HepG2 (cell line): Measurements from ENCODE around the gene CUL1. TPM values are rescaled to one million over a fixed set of nuclear protein-coding genes. Genes with fewer than 3 reads are reported as not detected.

Experiments used
- ARID3A ChIP-seq: IDR thresholded peaks from 2 replicates; pipeline ENCODE4 v1.6.1; 2012; ENCODE audit warnings: low read depth, low read length, improper control_type of control experiment
- BATF2 ChIP-seq: sonication (generic); formaldehyde crosslinking; IDR thresholded peaks from 2 replicates; pipeline ENCODE4 v1.8.0; 2022; ENCODE audit warnings: mild to moderate bottlenecking, missing genetic modification reagents, moderate library complexity
- CENPT ChIP-seq: sonication (generic); formaldehyde crosslinking; IDR thresholded peaks from 2 replicates; pipeline ENCODE4 v1.8.0; 2022; ENCODE audit warnings: low read depth, mild to moderate bottlenecking, moderate library complexity, missing genetic modification reagents
- CREB3 ChIP-seq: sonication (generic); formaldehyde crosslinking; IDR thresholded peaks from 2 replicates; pipeline ENCODE4 v1.5.0; 2020; ENCODE audit warnings: missing genetic modification reagents
- HNRNPK ChIP-seq: fragments of 200-400 bp; formaldehyde crosslinking; IDR thresholded peaks from 2 replicates; pipeline ENCODE4 v1.6.1; 2018; ENCODE audit warnings: low read length, low read depth, moderate library complexity, mild to moderate bottlenecking; ENCODE audit not compliant: poor library complexity, severe bottlenecking
- HNRNPLL ChIP-seq: fragments of 200-400 bp; formaldehyde crosslinking; IDR thresholded peaks from 2 replicates; pipeline ENCODE4 v1.6.1; 2017; ENCODE audit warnings: mild to moderate bottlenecking, low read depth, low read length; ENCODE audit not compliant: poor library complexity, severe bottlenecking
- HOXA7 ChIP-seq: sonication (generic); formaldehyde crosslinking; IDR thresholded peaks from 2 replicates; pipeline ENCODE4 v1.8.1; 2022; ENCODE audit warnings: mild to moderate bottlenecking, missing genetic modification reagents, moderate library complexity
- MTA3 ChIP-seq: sonication (generic); formaldehyde crosslinking; IDR thresholded peaks from 2 replicates; pipeline ENCODE4 v1.4.0; 2020; ENCODE audit warnings: missing genetic modification reagents
- MZF1 ChIP-seq: sonication (generic); formaldehyde crosslinking; IDR thresholded peaks from 2 replicates; pipeline ENCODE4 v1.8.1; 2023; ENCODE audit warnings: mild to moderate bottlenecking, missing genetic modification reagents, borderline replicate concordance
- NONO ChIP-seq, 2 experiments: fragments of 450-650 bp in 1 of 2; sonication (generic) in 1 of 2; formaldehyde crosslinking in 1 of 2; IDR thresholded peaks in 1 of 2; conservative IDR thresholded peaks in 1 of 2; 2 replicates each; pipeline versions ENCODE4 v1.6.1 to v1.8.0; 2017 to 2022; ENCODE audit warnings: mild to moderate bottlenecking in 1 of 2, missing genetic modification reagents in 1 of 2, moderate library complexity in 1 of 2
- PAX8 ChIP-seq: sonication (generic); formaldehyde crosslinking; IDR thresholded peaks from 2 replicates; pipeline ENCODE4 v1.8.0; 2022; ENCODE audit warnings: mild to moderate bottlenecking, missing genetic modification reagents, borderline replicate concordance
- POGZ ChIP-seq: sonication (generic); formaldehyde crosslinking; IDR thresholded peaks from 2 replicates; pipeline ENCODE4 v1.4.0; 2020; ENCODE audit warnings: mild to moderate bottlenecking, missing genetic modification reagents
- SIN3B ChIP-seq: fragments of 150-350 bp; IDR thresholded peaks from 2 replicates; pipeline ENCODE4 v1.6.1; 2014; ENCODE audit warnings: low read length
- TOPORS ChIP-seq: sonication (generic); formaldehyde crosslinking; IDR thresholded peaks from 2 replicates; pipeline ENCODE4 v1.8.0; 2023; ENCODE audit warnings: mild to moderate bottlenecking, missing genetic modification reagents
- ZBTB21 ChIP-seq: sonication (generic); formaldehyde crosslinking; IDR thresholded peaks from 2 replicates; pipeline ENCODE4 v1.4.0; 2020; ENCODE audit warnings: missing genetic modification reagents
- ZFP62 ChIP-seq: sonication (generic); formaldehyde crosslinking; IDR thresholded peaks from 2 replicates; pipeline ENCODE4 v1.4.0; 2020; ENCODE audit warnings: missing genetic modification reagents
- ZNF136 ChIP-seq: sonication (generic); formaldehyde crosslinking; IDR thresholded peaks from 2 replicates; pipeline ENCODE4 v1.8.1; 2022; ENCODE audit warnings: low read depth, mild to moderate bottlenecking, moderate library complexity, missing genetic modification reagents
- ZNF230 ChIP-seq: sonication (generic); formaldehyde crosslinking; IDR thresholded peaks from 2 replicates; pipeline ENCODE4 v1.4.0; 2020; ENCODE audit warnings: mild to moderate bottlenecking, missing genetic modification reagents
- ZNF564 ChIP-seq: sonication (generic); formaldehyde crosslinking; IDR thresholded peaks from 2 replicates; pipeline ENCODE4 v1.8.1; 2023; ENCODE audit warnings: mild to moderate bottlenecking, missing genetic modification reagents
- ZNF572 ChIP-seq: sonication (generic); formaldehyde crosslinking; IDR thresholded peaks from 2 replicates; pipeline ENCODE4 v1.5.1; 2020; ENCODE audit warnings: mild to moderate bottlenecking, missing genetic modification reagents
- ZNF597 ChIP-seq: sonication (generic); formaldehyde crosslinking; IDR thresholded peaks from 2 replicates; pipeline ENCODE4 v1.5.0; 2020; ENCODE audit warnings: missing genetic modification reagents
- ZNF660 ChIP-seq: sonication (generic); formaldehyde crosslinking; IDR thresholded peaks from 2 replicates; pipeline ENCODE4 v1.5.1; 2020; ENCODE audit warnings: mild to moderate bottlenecking, low read depth, missing genetic modification reagents, borderline replicate concordance
- ZNF740 ChIP-seq: sonication (generic); formaldehyde crosslinking; IDR thresholded peaks from 2 replicates; pipeline ENCODE4 v1.4.0; 2020; ENCODE audit warnings: missing genetic modification reagents
- ZNF773 ChIP-seq: sonication (generic); formaldehyde crosslinking; IDR thresholded peaks from 2 replicates; pipeline ENCODE4 v1.4.0; 2020; ENCODE audit warnings: missing genetic modification reagents, borderline replicate concordance
- ZNF83 ChIP-seq: sonication (generic); formaldehyde crosslinking; IDR thresholded peaks from 2 replicates; pipeline ENCODE4 v1.4.0; 2020; ENCODE audit warnings: missing genetic modification reagents, mild to moderate bottlenecking, borderline replicate concordance
- ZNF839 ChIP-seq: sonication (generic); formaldehyde crosslinking; IDR thresholded peaks from 2 replicates; pipeline ENCODE4 v1.4.0; 2020; ENCODE audit warnings: missing genetic modification reagents, mild to moderate bottlenecking, borderline replicate concordance
- polyA plus RNA-seq, 8 experiments: library from polyadenylated mRNA; depleted of rRNA in 3 of 8; stranded (reverse) in 7 of 8; unstranded in 1 of 8; fragments of >200 nt; fragmentation: Illumina TruSeq in 4 of 8; extraction: Trizol in 4 of 8; gene quantifications; 2 replicates each; pipeline versions ENCODE4 v1.2.1 to v1.2.3, GENCODE V29; 2011 to 2016; ENCODE audit warnings: low read depth in 4 of 8, missing spikeins in 1 of 8, mixed read lengths in 1 of 8; ENCODE audit not compliant: insufficient read depth in 1 of 8
- total RNA-seq, 5 experiments: library from RNA; depleted of rRNA; stranded (reverse); fragments of >200 nt; fragmentation: Illumina TruSeq; extraction: Trizol; gene quantifications; 2 replicates each; pipeline ENCODE4 v1.2.3, GENCODE V29; 2016; ENCODE audit warnings: low read depth in 1 of 5

CUL1 gene
- total and polyA plus RNA-seq, 2 of the 13 experiments (the other 11 are each of a cell fraction or from before 2014, with no cell fraction given), result 30.1 to 45.9 TPM

- TF ChIP-seq POGZ (CRISPR knock-in tag) (peak; percentile 53; the same call in 1 of the 2 replicates), ZBTB21 (CRISPR knock-in tag) (no peak), HOXA7 (CRISPR knock-in tag) (no peak), PAX8 (no peak), ZNF83 (no peak), ZNF740 (CRISPR knock-in tag) (no peak), ZNF660 (CRISPR knock-in tag) (no peak), ZFP62 (CRISPR knock-in tag) (no peak), BATF2 (CRISPR knock-in tag) (no peak; the same call in 1 of the 2 replicates), ZNF839 (CRISPR knock-in tag) (no peak), CENPT (CRISPR knock-in tag) (peak; percentile 27; the same call in 1 of the 2 replicates), TOPORS (CRISPR knock-in tag) (no peak; the same call in 1 of the 2 replicates), ARID3A (no peak), HNRNPLL (peak; percentile 60), ZNF773 (CRISPR knock-in tag) (no peak), ZNF564 (no peak; the same call in 1 of the 2 replicates), NONO (IDR thresholded peaks at IDR 0.05) (no peak), NONO (CRISPR knock-in tag; conservative IDR thresholded peaks at IDR 0.05) (peak; percentile 67; the same call in 1 of the 2 replicates), MZF1 (CRISPR knock-in tag) (no peak), ZNF230 (CRISPR knock-in tag) (no peak), ZNF572 (no peak), ZNF597 (no peak), ZNF136 (CRISPR knock-in tag) (no peak), MTA3 (no peak), SIN3B (no peak), HNRNPK (no peak), CREB3 (CRISPR knock-in tag) (no peak)
Observed at GRCh38 chr7:148699024-148699781, 500 bp downstream of the CUL1 start (continued).
